NCI-H446 treated with DMSO at 0.1 percent for 48 hours (cell line): ENCODE measurements around the gene USP22.
"Not testable (repeated sequence)": the region's sequence is repeated elsewhere in the genome, so short reads cannot be mapped to it uniquely, and the experiment has no call there.

ENCODE experiments used
- DNase-seq: peaks from one replicate; lab custom pipeline; 2025; lab: John Stamatoyannopoulos, UW

The USP22 gene

DNA sequence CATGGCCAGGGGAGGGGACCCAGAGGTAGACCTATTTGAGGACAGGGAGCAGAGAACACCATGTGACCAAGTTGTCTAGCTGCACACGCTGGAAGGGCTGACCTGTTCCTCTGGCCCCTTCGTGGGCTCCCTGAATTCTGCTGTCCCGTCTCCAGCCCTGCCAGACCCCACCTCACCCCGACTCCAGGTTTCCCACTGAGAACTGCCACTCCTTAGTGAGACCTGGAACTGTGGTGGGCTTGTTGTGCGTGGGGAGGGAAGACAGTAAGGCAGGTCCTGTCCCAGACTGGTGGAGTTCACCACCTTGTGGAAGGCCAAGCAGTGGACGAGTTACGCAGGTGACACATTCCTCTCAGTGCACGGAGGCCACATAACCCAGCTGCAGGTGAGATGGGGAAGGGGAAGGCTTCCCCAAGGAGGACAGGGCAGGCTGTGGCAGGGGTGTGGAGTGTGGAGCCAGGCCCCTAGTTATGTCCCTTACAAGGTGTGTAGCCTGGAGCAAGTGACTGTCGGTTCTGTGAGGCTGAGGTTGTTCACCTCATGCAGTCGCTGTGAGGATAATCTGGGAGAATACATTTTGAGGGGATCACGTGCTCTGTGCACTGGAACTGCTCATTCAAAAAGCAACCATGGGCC lies 54.7 kb downstream of the USP22 start:
- DNase-seq, result no peak

DNA sequence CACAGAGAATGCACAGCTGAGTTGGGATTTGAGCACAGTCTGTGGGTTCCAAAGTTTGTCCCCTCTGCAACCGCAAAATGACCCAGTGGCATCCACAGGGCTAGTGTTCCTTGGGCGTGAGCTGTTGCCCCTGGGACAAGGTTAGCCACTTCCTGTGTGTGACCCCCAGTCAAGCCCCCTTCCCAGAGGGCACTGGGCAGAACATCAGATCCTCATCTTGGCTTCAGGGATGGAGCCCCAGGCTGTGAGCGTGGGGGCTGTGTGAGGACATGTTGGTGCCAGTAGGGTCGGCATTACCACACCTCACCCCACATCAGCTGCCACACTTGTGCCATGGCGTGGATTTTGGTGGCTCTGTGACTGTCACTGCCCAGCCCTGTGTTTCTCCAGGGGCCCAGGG lies 55.3 kb downstream of the USP22 start:
- DNase-seq, result no peak

DNA sequence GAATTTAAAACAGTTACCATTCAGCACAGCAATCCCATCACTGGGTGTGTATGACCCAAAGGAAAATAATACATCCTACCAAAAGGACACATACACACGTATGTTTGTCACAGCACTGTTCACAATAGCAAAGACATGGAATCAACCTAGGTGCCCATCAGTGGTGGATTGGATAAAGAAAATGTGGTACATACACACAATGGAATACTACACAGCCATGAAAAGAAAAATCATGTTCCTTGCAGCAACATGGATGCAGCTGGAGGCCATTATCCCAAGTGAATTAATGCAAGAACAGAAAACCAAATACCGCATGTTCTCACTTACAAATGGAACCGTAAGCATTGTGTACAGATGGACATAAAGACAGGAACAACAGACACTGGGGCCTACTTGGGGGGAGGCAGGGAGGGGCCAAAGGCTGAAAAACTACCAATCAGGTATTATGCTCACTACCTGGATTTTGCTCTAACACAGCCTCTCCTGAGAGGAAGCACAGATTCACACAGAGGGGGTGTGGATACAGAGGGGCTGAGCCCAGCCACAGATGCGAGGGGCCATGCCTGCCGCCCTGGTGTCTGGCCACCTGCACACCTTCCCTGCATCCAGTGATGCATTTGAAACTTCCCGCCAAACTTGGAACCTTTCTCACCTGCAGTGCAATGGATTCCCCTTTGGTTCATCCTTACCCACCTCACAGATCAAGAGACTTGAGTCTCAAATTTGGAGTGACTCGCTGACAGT lies 55.9 kb downstream of the USP22 start:
- no peak for DNase-seq

DNA sequence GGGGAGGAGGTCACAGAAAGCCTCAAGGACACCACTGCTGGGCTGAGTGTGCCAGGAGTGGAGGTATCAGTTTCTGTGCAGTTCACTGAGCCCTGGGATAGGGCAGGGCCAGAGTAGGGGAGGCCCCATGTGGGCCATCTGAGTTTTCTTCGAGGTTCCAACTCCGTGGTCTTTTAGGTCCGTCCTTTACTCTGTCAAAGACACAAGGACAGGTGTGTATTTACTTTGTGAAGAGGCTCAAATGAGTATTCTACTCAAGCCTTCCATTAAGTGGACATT lies 59.5 kb downstream of the USP22 start:
- no peak for DNase-seq

DNA sequence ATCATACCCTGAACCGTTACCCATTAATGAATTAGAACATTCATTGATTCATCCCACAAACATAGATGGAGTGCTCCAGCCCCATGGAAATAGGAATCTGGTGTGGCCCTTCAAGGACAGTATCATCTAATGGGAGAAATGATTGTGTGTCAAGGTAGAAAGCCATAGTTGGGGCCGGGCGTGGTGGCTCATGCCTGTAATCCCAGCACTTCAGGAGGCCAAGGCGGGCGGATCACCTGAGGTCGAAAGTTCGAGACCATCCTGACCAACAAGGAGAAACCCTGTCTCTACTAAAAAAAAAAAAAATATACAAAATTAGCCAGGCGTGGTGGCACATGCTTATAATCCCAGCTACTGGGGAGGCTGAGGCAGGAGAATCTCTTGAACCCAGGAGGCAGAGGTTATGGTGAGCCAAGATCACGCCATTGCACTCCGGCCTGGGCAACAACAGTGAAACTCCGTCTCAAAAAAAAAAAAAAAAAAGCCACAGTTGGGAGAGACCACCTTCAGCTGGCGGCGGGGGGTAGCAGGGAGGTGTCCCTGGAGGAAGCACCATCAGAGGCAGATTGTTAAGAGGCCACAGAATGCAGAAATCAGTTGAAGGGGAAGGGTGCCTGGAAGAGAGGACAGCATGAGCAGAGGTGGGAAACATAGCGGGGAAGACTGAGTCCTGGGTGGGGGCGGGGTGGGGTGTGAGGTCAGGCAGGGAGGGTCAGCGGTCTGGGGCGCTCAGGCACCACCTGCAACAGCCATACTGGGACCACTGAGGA lies 60.0 kb downstream of the USP22 start:
- DNase-seq, result no peak

DNA sequence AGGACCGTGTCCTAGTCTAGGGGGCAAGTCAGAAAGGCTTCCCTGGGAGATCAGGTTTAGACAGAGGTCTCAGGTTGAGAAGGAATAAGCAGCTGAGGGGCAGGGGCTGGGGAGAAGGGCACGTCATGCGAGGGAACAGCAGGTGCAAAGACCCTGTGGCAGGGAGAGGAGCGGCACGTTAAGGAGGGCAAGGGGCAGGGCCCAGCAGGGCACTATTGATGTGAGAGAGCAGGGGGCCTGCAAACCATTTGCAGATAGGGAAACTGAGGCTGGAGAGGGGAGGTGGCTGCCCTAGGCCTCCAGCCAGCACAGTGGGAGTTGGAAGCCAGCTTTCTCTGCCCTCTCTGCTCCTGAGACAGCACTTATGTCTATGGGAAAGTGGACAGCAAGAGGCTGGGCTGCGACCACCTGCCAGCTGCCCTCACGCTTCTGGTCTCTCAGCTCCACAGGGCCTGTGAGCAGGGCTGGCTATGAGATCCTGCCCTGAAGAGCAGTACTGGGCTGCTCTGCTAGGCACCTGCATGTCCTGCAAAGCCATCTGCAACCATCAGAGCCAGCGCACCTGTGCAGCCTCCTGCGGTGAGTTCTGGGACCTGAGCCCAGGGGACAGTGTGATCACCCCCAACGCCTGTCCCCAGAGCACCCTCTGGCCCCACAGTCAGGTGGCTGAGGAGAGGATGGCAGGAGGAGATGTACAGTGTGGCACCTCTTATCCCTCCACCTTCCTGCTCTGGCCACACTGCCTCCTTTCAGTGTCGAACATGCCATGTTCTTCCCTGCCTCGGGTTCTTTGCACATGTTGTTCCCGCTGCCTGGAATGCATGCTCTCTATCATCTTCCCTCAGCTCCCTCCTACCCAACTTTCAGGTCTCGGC lies 61.5 kb downstream of the USP22 start:
- DNase-seq, result no peak

DNA sequence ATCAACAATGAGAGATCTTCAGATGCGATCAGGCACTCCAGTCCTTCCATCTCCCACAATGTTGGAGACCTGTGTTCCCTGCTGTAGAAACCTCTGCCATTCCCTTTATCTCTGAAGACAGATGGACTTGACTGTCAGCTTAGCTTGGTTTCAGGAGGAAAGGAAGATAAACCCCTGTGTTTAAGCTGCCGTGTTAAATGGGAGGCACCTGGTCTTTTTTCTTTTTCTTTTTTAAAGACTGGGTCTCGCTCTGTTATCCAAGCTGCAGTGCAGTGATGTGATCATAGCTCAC lies 63.1 kb downstream of the USP22 start:
- DNase-seq, result no peak

DNA sequence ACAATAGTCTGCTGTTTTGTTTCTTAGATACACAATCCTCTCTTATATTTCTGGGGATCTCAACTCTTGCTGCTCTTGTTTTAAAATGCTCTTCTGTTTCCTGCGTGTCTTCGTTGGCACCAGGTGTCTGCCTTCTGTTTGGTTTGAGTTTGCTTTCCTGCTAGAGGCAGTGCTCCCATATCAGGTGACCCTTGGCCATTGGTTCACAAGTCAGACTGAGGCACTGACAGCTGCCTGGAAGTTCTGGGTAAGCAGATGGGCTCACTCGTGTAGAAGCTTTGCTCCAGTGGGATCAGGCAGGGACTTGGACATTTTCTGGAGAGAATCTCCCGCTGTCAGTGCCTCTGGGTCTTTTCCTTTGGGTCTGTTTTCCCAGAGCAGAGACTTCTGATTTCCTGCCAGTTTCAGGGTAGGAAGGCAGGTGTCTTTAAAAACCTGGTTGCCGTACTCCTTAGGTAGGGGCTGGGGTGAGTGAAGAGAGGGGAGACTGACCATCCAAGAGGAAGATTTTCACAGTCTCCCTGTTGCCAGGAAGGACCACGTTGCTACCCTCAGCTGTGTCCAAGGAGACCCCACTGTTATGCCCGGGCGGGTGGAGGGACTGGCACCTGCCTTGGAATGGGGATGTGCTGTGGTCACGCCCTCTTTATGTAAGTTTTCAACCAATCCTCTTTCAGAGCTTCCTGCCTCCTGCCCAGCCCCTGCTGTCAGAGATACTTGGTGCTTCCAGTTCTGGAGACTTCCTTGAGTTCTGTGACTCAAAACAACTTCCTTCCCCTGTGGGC lies 63.6 kb downstream of the USP22 start:
- DNase-seq, result not testable (repeated sequence)

DNA sequence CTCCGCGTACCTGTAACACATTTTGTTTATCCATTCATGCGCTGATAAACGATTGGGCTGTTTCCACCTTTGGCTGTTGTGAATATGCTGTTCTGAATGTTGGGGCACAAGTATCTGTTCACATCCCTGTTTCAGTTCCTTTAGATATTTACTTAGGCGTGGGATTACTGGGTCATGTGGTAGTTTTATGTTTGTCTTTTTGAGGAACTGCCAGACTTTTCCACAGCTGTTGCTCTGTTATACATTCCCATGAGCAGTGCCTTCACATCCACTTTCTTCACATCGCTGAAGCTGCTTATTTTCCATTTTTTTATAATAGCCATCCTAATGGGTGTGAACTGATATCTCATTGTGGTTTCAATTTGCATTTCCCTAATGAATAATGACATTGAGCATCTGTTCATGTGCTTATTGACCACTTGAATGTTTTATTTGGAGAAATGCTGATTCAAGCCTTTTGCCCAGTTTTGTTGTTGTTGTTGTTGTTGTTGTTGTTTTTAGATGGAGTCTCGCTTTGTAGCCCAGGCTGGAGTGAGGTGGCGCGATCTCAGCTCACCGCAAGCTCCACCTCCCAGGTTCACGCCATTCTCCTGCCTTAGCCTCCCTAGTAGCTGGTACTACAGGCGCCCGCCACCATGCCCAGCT lies 65.1 kb downstream of the USP22 start:
- not testable (repeated sequence) for DNase-seq

DNA sequence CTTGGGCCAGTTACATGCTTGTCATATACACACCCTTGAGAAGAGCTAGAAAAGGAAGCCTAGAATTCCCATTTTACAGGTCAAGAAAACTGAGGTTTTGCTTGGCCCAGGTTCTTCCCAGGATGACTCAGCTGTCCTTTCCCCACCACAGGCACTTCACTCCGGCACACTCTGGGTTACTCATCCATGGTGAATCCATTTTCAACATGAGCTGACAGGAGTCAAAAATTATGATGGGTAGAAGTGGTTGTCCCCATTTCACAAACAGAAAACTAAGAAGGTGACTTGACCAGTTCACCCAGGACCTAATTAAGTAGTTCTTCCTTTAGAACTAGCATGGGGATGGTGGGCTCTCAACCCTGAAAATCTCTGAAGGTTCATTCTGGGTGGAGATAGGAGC lies 67.2 kb downstream of the USP22 start:
- no peak for DNase-seq

DNA sequence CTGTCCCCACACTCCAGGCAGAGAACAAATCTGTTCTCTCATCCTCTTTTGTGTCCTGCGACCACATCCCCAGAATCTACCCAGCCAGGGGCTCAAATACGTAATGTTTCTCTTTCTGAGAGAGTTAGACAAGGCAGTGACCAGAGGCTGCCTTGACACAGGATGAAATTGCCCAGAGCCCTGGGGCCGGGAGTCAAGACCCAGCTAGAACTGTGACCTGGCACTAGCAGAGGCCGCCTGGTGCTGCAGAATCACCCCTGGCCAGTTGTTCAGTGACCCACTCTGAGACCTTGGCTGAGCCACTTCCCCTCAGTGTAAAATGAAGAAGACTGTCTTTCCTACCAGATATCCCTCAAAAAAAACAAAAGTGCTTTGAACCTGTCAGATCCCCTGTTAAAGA lies 72.5 kb downstream of the USP22 start:
- DNase-seq, result no peak

DNA sequence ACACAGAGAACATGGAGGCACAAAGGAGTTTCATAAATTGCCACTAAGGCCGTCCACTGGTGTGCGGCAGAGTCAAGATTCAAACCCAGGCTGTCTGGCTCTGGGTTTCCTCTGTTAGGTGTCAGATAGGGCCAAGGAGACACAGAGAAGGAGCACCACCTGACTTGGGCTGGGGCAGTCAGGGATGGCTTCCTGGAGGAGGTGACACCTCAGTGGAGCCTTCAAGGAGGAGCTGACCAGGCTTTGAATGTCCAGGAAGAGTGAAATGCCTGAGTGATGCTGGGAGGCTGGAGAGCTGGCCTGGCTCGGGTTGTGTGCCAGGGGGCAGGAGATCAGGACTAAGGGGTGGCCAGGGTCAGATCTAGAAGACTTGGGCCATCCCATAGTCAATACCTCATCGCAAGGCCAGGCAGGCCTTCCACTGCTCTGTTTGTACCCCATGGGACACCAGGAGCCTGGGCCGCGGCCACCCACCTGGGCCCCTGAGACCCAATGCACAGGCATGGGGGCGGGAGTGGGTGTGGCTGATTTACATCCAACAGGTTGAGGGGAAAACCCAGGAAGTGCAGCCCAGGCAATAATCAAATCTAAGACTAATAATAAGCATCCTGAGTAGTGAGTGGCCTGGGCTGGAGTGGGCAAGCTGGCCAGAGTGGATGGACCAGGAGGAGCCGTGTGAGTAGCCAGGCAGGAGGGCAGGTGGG lies 73.7 kb downstream of the USP22 start:
- no peak for DNase-seq

DNA sequence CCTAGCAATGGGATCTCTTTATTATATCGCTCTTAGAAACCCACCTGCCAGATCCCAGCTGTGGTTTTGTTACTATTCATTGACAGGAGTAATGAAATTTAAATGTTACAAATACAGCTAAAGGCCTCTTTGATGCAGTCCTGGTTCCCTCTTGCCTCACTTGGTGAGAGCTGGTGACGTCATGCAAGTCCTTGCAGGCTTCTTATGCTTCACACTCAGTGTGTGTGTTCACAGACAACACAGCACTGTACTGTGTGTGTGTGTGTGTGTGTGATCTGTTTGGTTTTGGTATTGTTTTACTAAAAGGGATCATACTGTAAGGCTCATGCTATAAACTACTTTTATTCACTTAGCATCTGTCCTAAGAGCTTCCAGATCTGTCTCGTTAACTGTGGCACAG lies 75.0 kb downstream of the USP22 start:
- no peak for DNase-seq

DNA sequence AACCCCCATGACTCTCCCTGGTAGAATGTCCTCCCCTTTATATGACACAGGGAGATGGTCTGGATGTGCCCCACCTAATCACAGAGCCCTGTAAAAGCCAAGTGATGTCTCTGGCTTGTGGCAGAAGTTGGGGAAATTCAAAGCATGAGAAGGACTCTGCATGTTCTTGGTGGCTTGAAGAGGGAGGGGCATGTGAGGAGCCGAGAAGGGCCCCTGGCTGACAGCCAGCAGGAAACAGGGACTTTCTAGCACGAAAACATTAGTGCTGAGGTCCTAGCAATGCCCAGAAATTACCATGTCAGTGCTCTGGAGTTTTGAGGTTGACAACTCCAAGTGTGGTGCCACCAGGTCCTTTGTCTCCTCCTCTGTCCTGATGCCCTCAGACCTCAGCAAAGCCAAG lies 75.9 kb downstream of the USP22 start:
- DNase-seq, result no peak

DNA sequence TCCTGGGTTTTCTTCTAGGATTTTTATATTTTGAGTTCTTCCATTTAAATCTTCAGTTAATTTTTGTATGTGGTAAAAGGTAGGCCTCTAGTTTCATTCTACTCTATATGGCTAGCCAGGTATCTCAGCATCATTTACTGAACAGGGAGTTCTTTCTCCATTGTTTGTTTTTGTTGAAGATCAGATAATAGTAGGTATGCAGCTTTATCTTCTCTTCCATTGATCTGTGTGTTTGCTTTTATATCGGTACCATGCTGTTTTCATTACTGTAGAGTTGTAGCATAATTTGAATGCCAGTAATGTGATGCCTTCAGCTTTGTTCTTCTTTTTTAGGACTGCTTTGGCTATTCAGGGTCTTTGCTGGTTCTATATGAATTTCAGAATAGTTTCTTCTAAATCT lies 77.3 kb downstream of the USP22 start:
- no peak for DNase-seq

DNA sequence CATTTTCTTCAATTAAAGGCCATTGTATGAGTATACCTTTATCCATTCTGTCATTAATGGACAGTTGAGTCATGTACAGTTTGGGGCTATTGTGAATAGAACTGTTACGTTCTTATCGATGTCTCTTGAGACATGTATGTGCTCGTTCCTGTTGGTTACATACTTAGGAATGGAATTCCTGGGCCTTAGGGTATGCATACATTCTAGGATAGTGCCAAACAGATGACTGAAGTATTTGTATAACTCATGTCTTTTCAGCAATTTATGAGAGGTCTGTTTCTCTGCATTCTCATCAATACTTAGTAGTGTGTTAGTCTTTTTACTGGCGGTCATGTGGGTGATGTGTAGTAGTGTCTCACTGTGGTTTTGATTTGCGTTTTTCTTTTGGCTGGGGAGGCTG lies 81.2 kb downstream of the USP22 start:
- DNase-seq, result no peak

DNA sequence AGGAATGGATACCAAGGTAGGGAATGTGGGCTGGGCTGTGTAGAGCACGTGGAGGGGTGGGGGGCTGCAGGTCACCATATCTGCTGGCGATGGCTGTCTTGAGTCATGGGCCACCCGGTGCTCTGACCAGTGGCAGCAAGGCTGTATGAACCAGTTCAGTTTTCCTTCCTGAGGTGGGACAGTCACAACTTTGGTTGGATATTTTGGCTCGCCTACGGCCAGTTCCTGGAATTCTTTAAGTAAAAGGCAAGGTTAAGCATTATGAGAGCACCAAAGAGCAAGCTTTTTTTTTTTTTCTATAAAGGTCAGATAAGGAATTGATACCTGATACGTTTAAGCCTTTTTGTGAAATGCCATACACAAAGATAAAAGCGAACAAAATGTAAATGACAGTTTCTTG lies 81.9 kb downstream of the USP22 start:
- DNase-seq, result no peak

DNA sequence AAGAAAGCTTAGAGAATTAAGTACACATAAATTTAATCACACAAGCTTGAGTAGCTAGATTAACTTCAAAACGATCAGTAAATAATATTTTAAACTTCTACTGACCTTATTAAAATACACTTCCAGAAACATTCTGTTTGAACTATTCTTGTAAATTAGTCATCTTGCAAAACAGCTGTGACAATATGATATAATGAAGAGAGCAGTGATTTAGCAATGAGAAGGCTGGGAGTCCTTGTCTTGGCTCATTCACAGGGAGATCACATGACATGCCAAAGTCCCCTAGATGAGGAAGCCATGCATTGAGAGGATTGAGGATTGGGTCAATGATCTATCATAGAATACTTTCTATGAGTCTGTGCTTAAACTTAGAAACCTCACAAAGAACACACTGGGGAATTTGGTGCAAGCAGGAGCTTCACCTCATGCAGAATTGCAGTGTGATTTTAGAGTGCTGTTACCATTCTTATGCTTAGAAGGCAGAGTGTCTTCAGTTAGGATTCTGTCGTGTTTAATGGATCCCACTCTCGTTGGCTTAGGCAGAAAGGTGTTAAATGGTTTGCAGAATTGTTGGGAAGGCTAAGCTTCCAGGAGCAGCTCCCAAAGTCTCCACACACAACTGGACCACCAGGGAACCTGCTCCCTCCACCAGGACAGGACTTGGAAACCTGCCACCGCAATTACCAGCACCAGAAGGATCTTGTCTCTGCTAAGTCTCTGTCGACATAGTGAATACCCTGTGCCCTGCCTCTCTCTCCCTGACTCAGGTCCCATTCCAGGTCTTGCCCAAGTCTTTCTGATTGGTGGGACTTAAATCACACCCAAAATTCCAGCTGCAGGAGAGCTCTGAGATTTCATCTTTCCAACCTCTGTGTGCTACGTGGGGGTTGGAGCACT lies 87.1 kb downstream of the USP22 start:
- no peak for DNase-seq

DNA sequence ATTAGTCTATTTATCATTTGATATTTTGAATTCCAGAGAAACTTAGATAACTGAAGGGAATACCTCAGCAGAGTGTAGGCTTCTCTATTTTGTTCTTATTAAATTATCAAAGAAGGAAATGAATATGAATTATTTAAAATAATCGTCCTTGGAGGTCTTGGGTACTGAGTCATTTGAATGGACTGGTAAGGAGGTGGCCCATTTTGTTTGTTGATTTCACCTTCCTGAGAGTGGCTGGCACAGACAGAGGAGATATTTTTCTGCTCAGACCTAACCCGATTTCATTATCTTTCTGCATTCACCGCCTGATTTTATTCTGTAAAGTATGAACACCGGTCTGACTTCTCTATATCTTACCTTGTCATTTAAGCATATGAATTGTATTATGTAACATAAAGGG lies 88.0 kb downstream of the USP22 start:
- DNase-seq, result no peak

DNA sequence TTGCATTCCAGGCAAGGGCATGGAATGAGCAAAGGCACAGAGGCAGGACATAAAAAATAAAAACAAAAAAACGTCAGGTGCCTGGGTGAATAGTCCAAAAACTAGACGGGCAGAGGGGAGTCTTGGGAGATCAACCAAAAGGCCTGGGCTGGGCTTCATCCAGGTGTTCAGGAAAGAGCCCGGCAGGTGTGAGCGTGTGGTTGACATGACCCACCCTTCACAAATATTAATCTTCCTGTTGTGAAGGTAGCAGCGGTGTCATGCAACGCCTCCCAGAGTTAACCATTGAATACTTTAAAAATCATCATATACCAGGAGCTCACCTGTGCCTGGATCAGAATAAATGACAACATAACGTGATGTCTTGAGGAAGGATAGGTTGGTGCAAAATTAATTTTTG lies 90.6 kb downstream of the USP22 start:
- DNase-seq, result no peak
